Ovary (tissue), 3 donors: ENCODE data around the gene FNDC10.
"Not testable (repeated sequence)": the region's sequence is repeated elsewhere in the genome, so short reads cannot be mapped to it uniquely, and the experiment has no call there.

ENCODE experiments used
- EP300 ChIP-seq: sonication (generic); formaldehyde crosslinking; IDR thresholded peaks from one replicate; pipeline ENCODE4 v1.6.1; 2017; ENCODE audit warnings: antibody characterized with exemption
- TF ChIP-seq, protein P1 (sequence below), 3 donors: fragments of 450-650 bp in 2 of 3; fragments of 200-600 bp in 1 of 3; IDR thresholded peaks; one replicate each; pipeline versions ENCODE4 v1.5.1 to v1.8.0; 2016 to 2022; ENCODE audit warnings: antibody characterized with exemption in 3 of 3, mild to moderate bottlenecking in 1 of 3
- donor health status: DM: no; HTN: no; CAD: no.

DNA sequence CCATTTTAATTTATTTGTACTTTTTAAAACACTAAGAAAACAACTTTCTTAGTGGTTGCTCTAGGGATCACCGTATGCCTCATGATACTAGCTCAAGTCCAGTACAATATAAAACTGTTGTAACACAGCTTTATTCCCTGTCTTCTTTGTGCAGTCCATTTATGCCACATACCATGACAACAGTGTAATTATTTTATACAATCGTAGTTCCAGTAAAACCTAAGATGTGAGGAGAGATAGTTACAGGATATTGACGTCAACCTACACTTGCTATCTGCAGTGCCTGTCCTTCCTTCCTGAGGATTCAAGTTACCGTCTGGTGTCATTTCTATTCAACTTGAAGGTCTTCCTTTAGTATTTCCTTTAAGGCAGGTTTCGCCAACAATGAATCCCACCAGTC is 46.4 kb upstream of the FNDC10 start:
- TF ChIP-seq, protein P1, sequence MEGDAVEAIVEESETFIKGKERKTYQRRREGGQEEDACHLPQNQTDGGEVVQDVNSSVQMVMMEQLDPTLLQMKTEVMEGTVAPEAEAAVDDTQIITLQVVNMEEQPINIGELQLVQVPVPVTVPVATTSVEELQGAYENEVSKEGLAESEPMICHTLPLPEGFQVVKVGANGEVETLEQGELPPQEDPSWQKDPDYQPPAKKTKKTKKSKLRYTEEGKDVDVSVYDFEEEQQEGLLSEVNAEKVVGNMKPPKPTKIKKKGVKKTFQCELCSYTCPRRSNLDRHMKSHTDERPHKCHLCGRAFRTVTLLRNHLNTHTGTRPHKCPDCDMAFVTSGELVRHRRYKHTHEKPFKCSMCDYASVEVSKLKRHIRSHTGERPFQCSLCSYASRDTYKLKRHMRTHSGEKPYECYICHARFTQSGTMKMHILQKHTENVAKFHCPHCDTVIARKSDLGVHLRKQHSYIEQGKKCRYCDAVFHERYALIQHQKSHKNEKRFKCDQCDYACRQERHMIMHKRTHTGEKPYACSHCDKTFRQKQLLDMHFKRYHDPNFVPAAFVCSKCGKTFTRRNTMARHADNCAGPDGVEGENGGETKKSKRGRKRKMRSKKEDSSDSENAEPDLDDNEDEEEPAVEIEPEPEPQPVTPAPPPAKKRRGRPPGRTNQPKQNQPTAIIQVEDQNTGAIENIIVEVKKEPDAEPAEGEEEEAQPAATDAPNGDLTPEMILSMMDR (IDR thresholded peaks at IDR 0.05), result not testable (repeated sequence)
- TF ChIP-seq EP300, result not testable (repeated sequence)
